ENCODE data around the gene ADCK2.
"Not testable (repeated sequence)": the region's sequence is repeated elsewhere in the genome, so short reads cannot be mapped to it uniquely, and the experiment has no call there.

Gene ADCK2

GRCh38 chr7:140696680-140697446, 24.1 kb downstream of the ADCK2 start, which contains the start of gene NDUFB2:
Gene NDUFB2 (plus strand): TSS chr7:140696708. CDS start chr7:140696745, 37 bp downstream.
- Histone ChIP-seq H3K27me3 (ENCODE audit: insufficient read depth, insufficient read length) (no peaks in the 10 kb centered on the region), H3K9ac (ENCODE audit: insufficient read length, low read depth) (peak within 1 kb of the TSS; percentile 97), H3K4me3 (ENCODE audit: insufficient read length, low read depth) (peak within 1 kb of the TSS; percentile 81), H3K9me3 (ENCODE audit: insufficient read depth, low read length) (no peaks in the 10 kb centered on the region), H3K4me1 (ENCODE audit: insufficient read depth, insufficient read length) (no peaks in the 10 kb centered on the region), H3K36me3 (ENCODE audit: insufficient read depth, insufficient read length, low read length) (peaks cover 7% of the 10 kb centered on the region)
- TF ChIP-seq YY1 (IDR thresholded peaks at IDR 0.05; ENCODE audit: insufficient read depth, insufficient read length) (no peak), ZNF274 (IDR thresholded peaks at IDR 0.05; ENCODE audit: low read depth, low read length) (no peak), SUZ12 (IDR thresholded peaks at IDR 0.05; ENCODE audit: extremely low read depth, insufficient read depth, insufficient read length) (no peak)
- peak; percentile 79 for DNase-seq (ENCODE audit: low read depth, low spot score)

GRCh38 chr7:140697447-140698143, 24.9 kb downstream of the ADCK2 start:
- peaks cover 8% of the 10 kb centered on the region for H3K36me3 ChIP-seq (ENCODE audit: insufficient read depth, insufficient read length, low read length)
- no peaks in the 10 kb centered on the region for H3K4me1 ChIP-seq (ENCODE audit: insufficient read depth, insufficient read length)
- no peak for TF ChIP-seq SUZ12 (IDR thresholded peaks at IDR 0.05; ENCODE audit: extremely low read depth, insufficient read depth, insufficient read length)
- TF ChIP-seq YY1 (IDR thresholded peaks at IDR 0.05; ENCODE audit: insufficient read depth, insufficient read length), result no peak
- TF ChIP-seq ZNF274 (IDR thresholded peaks at IDR 0.05; ENCODE audit: low read depth, low read length), result no peak
- H3K9me3 ChIP-seq (ENCODE audit: insufficient read depth, low read length), result no peaks in the 10 kb centered on the region
- no peak for DNase-seq (ENCODE audit: low read depth, low spot score)
- peak overlapping the region; percentile 97 for H3K9ac ChIP-seq (ENCODE audit: insufficient read length, low read depth)
- no peaks in the 10 kb centered on the region for H3K27me3 ChIP-seq (ENCODE audit: insufficient read depth, insufficient read length)
- peak overlapping the region; percentile 81 for H3K4me3 ChIP-seq (ENCODE audit: insufficient read length, low read depth)

- H3K4me1 ChIP-seq (ENCODE audit: insufficient read depth, insufficient read length), result no peaks in the 10 kb centered on the region
- no peaks in the 10 kb centered on the region for H3K27me3 ChIP-seq (ENCODE audit: insufficient read depth, insufficient read length)
- peaks cover 16% of the 10 kb centered on the region for H3K36me3 ChIP-seq (ENCODE audit: insufficient read depth, insufficient read length, low read length)
- H3K9me3 ChIP-seq (ENCODE audit: insufficient read depth, low read length), result no peaks in the 10 kb centered on the region
- no peak for TF ChIP-seq YY1 (IDR thresholded peaks at IDR 0.05; ENCODE audit: insufficient read depth, insufficient read length)
- TF ChIP-seq ZNF274 (IDR thresholded peaks at IDR 0.05; ENCODE audit: low read depth, low read length), result no peak
- no peak for TF ChIP-seq SUZ12 (IDR thresholded peaks at IDR 0.05; ENCODE audit: extremely low read depth, insufficient read depth, insufficient read length)
- no peak overlapping the region for H3K4me3 ChIP-seq (ENCODE audit: insufficient read length, low read depth)
- no peak overlapping the region for H3K9ac ChIP-seq (ENCODE audit: insufficient read length, low read depth)
- DNase-seq (ENCODE audit: low read depth, low spot score), result no peak
Observed at GRCh38 chr7:140698477-140698876, 25.7 kb downstream of the ADCK2 start.

- peaks cover 40% of the 10 kb centered on the region for H3K36me3 ChIP-seq (ENCODE audit: insufficient read depth, insufficient read length, low read length)
- no peaks in the 10 kb centered on the region for H3K27me3 ChIP-seq (ENCODE audit: insufficient read depth, insufficient read length)
- no peaks in the 10 kb centered on the region for H3K9me3 ChIP-seq (ENCODE audit: insufficient read depth, low read length)
- no peak for TF ChIP-seq SUZ12 (IDR thresholded peaks at IDR 0.05; ENCODE audit: extremely low read depth, insufficient read depth, insufficient read length)
- no peak for TF ChIP-seq YY1 (IDR thresholded peaks at IDR 0.05; ENCODE audit: insufficient read depth, insufficient read length)
- TF ChIP-seq ZNF274 (IDR thresholded peaks at IDR 0.05; ENCODE audit: low read depth, low read length), result no peak
- no peaks in the 10 kb centered on the region for H3K4me1 ChIP-seq (ENCODE audit: insufficient read depth, insufficient read length)
- H3K9ac ChIP-seq (ENCODE audit: insufficient read length, low read depth), result no peak overlapping the region
- no peak overlapping the region for H3K4me3 ChIP-seq (ENCODE audit: insufficient read length, low read depth)
- no peak for DNase-seq (ENCODE audit: low read depth, low spot score)
Observed at GRCh38 chr7:140702774-140703173, 30.0 kb downstream of the ADCK2 start.

- H3K27me3 ChIP-seq (ENCODE audit: insufficient read depth, insufficient read length), result no peaks in the 10 kb centered on the region
- peaks cover 39% of the 10 kb centered on the region for H3K36me3 ChIP-seq (ENCODE audit: insufficient read depth, insufficient read length, low read length)
- no peak for DNase-seq (ENCODE audit: low read depth, low spot score)
- TF ChIP-seq SUZ12 (IDR thresholded peaks at IDR 0.05; ENCODE audit: extremely low read depth, insufficient read depth, insufficient read length) (no peak), YY1 (IDR thresholded peaks at IDR 0.05; ENCODE audit: insufficient read depth, insufficient read length) (no peak)
- H3K4me1 ChIP-seq (ENCODE audit: insufficient read depth, insufficient read length), result no peaks in the 10 kb centered on the region
- H3K9me3 ChIP-seq (ENCODE audit: insufficient read depth, low read length), result no peaks in the 10 kb centered on the region
- no peak overlapping the region for H3K9ac ChIP-seq (ENCODE audit: insufficient read length, low read depth)
- H3K4me3 ChIP-seq (ENCODE audit: insufficient read length, low read depth), result no peak overlapping the region
Observed at GRCh38 chr7:140704205-140704604, 31.5 kb downstream of the ADCK2 start.

GRCh38 chr7:140707132-140707531, 34.4 kb downstream of the ADCK2 start:
- TF ChIP-seq SUZ12 (IDR thresholded peaks at IDR 0.05; ENCODE audit: extremely low read depth, insufficient read depth, insufficient read length) (no peak), YY1 (IDR thresholded peaks at IDR 0.05; ENCODE audit: insufficient read depth, insufficient read length) (no peak), ZNF274 (IDR thresholded peaks at IDR 0.05; ENCODE audit: low read depth, low read length) (no peak)
- Histone ChIP-seq H3K9me3 (ENCODE audit: insufficient read depth, low read length) (no peaks in the 10 kb centered on the region), H3K4me3 (ENCODE audit: insufficient read length, low read depth) (no peak overlapping the region), H3K4me1 (ENCODE audit: insufficient read depth, insufficient read length) (no peaks in the 10 kb centered on the region), H3K9ac (ENCODE audit: insufficient read length, low read depth) (no peak overlapping the region), H3K27me3 (ENCODE audit: insufficient read depth, insufficient read length) (no peaks in the 10 kb centered on the region), H3K36me3 (ENCODE audit: insufficient read depth, insufficient read length, low read length) (peaks cover 36% of the 10 kb centered on the region)
- no peak for DNase-seq (ENCODE audit: low read depth, low spot score)

GRCh38 chr7:140708764-140709163, 36.0 kb downstream of the ADCK2 start:
- not testable (repeated sequence) for H3K9me3 ChIP-seq (ENCODE audit: insufficient read depth, low read length)

GRCh38 chr7:140712392-140712791, 39.6 kb downstream of the ADCK2 start:
- not testable (repeated sequence) for H3K9me3 ChIP-seq (ENCODE audit: insufficient read depth, low read length); H3K4me1 ChIP-seq (ENCODE audit: insufficient read depth, insufficient read length)

More at GRCh38 chr7:140708764-140709163, 36.0 kb downstream of the ADCK2 start:
- H3K4me1 ChIP-seq (ENCODE audit: insufficient read depth, insufficient read length); DNase-seq (ENCODE audit: low read depth, low spot score); H3K9ac ChIP-seq (ENCODE audit: insufficient read length, low read depth); H3K27me3 ChIP-seq (ENCODE audit: insufficient read depth, insufficient read length); H3K4me3 ChIP-seq (ENCODE audit: insufficient read length, low read depth): not testable (repeated sequence)
- H3K36me3 ChIP-seq (ENCODE audit: insufficient read depth, insufficient read length, low read length), result peaks cover 27% of the 10 kb centered on the region

More at GRCh38 chr7:140712392-140712791, 39.6 kb downstream of the ADCK2 start:
- not testable (repeated sequence) for H3K27me3 ChIP-seq (ENCODE audit: insufficient read depth, insufficient read length); H3K9ac ChIP-seq (ENCODE audit: insufficient read length, low read depth); H3K36me3 ChIP-seq (ENCODE audit: insufficient read depth, insufficient read length, low read length); DNase-seq (ENCODE audit: low read depth, low spot score); H3K4me3 ChIP-seq (ENCODE audit: insufficient read length, low read depth)
